Stimulated activated naive CD4-positive, alpha-beta T cell (primary cell): ENCODE measurements around the gene CRYGN.

Source experiments
- DNase-seq, 6 experiments: peaks; one replicate each; lab custom pipeline; 2025; lab: John Stamatoyannopoulos, UW

The CRYGN gene

GRCh38 chr7:151438864-151439601 is 908 bp downstream of the CRYGN start:
- DNase-seq: no peak

GRCh38 chr7:151437866-151438516 is 1.9 kb downstream of the CRYGN start:
- DNase-seq: no peak

GRCh38 chr7:151437159-151437553 is 2.8 kb downstream of the CRYGN start:
- DNase-seq: no peak

- no peak for DNase-seq
These were observed 3.3 kb downstream of the CRYGN start for GRCh38 chr7:151436446-151437158.

GRCh38 chr7:151435971-151436370 is 4.0 kb downstream of the CRYGN start:
- DNase-seq: no peak

- DNase-seq: no peak
These were observed 4.6 kb downstream of the CRYGN start for GRCh38 chr7:151435103-151435916.

- DNase-seq: no peak
These were observed 5.4 kb downstream of the CRYGN start for GRCh38 chr7:151434549-151434948.

GRCh38 chr7:151433721-151434400 is 6.1 kb downstream of the CRYGN start:
- no peak for DNase-seq

- DNase-seq: peak in 5 of 6 experiments; percentile 9 to 54 (median 39)
These were observed 7.1 kb downstream of the CRYGN start for GRCh38 chr7:151432658-151433521.

GRCh38 chr7:151431768-151432311 is 8.1 kb downstream of the CRYGN start:
- no peak for DNase-seq

- peak in 1 of 6 experiments; percentile 25 for DNase-seq
These were observed 8.6 kb downstream of the CRYGN start for GRCh38 chr7:151431281-151431767.

- DNase-seq: peak in 2 of 6 experiments; percentile 48 to 68
These were observed 9.3 kb downstream of the CRYGN start for GRCh38 chr7:151430391-151431205.

- peak; percentile 32 to 88 (median 68) for DNase-seq
These were observed 10.2 kb downstream of the CRYGN start for GRCh38 chr7:151429560-151430331.

GRCh38 chr7:151429237-151429559 is 10.7 kb downstream of the CRYGN start:
- no peak for DNase-seq

GRCh38 chr7:151428378-151429236 is 11.3 kb downstream of the CRYGN start:
- peak in 1 of 6 experiments; percentile 37 for DNase-seq

GRCh38 chr7:151427705-151428377 is 12.1 kb downstream of the CRYGN start:
- DNase-seq: peak in 2 of 6 experiments; percentile 14 to 37
